NOMO-1 treated with dmso at 0.1 percent for 144 hours (cell line): ENCODE measurements around the gene ADAMTS7.
A peak's percentile ranks its signal among the peaks of the same experiment; 100 is the strongest.
"Not testable (repeated sequence)": the region's sequence is repeated elsewhere in the genome, so short reads cannot be mapped to it uniquely, and the experiment has no call there.

Source experiments
- DNase-seq: peaks from one replicate; lab custom pipeline; 2025; ENCODE audit not compliant: unreplicated experiment; lab: John Stamatoyannopoulos, UW

Gene ADAMTS7

GRCh38 chr15:78730955-78731354, 80.3 kb downstream of the ADAMTS7 start:
- DNase-seq: no peak

DNA sequence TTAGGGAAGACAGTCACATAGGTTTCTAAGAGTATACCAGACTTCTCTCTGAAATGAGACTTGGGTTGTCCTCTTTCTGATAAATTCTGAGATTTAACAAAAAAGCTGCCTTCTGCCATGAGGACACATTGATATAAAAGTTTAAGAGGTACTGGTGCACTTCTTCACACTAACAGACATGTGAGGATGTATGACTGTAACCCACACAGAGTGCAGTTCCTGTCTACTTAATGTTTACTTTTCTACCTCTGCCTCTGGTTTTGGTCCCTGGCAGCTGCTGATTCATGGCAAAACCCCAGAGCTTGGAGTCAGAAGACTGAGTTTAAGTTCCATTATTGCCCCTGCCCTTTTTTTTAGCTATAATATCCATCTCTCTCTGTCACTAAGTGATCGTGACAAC, 82.8 kb downstream of the ADAMTS7 start:
- not testable (repeated sequence) for DNase-seq

- no peak for DNase-seq
Observed at GRCh38 chr15:78727561-78727960, 83.7 kb downstream of the ADAMTS7 start.

DNA sequence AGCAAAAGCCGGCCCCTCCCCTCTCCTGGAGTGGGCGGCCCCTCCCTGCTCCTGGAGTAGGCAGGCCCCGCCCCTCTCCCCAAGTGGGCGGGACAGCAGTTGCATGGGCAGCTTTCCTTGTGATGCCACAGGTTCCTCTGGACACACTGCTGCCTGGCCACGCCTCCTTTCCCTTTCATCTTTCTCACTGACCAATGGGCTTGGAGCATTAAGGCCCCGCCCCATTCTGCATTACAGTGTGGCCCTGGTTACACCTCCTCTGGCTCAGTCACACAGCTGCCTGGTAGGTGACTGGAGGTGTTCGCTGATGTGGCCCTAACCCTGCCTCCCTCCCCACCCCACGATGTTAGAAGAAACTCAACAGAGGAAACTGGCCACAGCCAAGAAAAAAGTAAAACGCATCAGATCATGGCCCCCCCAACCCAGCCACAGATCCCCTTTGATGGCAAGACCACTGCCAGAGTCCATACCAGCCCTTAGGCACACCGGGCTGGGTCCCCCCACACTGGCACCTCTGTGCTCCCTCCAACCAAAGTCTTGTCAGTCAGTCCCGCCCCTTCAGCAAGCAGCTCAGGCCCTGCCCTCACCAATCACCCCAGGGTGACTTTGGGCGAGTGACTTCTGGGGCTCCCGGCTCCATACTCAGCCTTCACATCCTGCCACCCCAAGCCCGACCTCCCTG, 84.3 kb downstream of the ADAMTS7 start:
- no peak for DNase-seq

- DNase-seq: not testable (repeated sequence)
Observed at GRCh38 chr15:78719819-78720450, 91.3 kb downstream of the ADAMTS7 start.

GRCh38 chr15:78718837-78719236, 92.4 kb downstream of the ADAMTS7 start:
- DNase-seq: no peak

DNA sequence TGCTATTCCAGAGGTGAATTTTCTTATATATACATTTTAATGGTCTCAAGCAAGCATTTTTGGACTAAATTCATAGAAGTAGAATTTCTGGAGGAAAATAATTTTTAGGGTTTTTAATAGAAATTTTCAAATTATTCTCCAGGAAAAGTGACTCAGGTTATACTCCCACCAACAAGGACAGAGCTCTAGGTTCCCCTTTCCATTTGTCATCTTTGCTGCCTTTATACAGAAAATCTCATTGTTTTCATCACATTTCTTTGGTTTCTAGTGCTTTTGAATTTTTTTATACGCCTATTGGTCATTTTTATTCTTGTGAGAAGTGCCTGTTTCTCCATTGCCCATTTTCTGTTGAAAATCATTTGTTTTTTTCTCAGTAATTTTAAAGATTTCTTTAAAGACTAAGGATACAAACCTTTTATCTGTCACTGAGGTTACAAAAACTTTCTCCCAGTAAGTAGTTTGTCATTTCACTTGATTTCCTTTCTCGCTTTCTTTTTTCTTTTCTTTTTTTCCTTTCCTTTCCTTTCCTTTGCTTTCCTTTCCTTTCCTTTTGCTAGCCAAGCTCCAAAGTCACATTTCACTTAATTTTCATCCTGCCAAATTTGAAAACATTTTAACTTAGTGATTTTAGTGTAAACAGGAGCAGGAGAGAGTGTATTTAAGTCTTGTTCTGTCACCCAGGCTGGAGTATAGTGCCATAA, 93.2 kb downstream of the ADAMTS7 start:
- DNase-seq: no peak

- no peak for DNase-seq
Observed at GRCh38 chr15:78716651-78717050, 94.6 kb downstream of the ADAMTS7 start.

DNA sequence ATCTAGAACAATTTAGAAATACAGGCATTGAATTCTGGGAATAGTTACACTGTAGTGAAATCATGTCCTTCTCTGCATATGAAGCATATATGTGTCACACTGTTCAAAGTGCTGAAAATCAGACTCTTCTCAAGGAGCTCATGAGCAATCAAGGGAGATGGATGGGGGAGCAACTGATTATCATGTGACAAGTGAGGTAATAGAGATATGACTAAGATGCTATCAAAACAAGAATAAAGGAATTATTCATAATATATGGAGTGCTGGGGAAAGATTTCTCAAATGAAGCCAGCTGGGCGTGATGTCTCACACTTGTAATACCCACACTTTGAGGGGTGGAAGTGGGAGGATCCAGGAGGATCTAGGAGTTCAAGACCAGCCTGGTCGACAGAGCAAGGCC, 95.3 kb downstream of the ADAMTS7 start:
- no peak for DNase-seq

GRCh38 chr15:78715434-78715833, 95.8 kb downstream of the ADAMTS7 start:
- no peak for DNase-seq

GRCh38 chr15:78714890-78715289, 96.4 kb downstream of the ADAMTS7 start:
- DNase-seq: no peak

GRCh38 chr15:78712797-78713515, 98.3 kb downstream of the ADAMTS7 start:
- no peak for DNase-seq

GRCh38 chr15:78711638-78712037, 99.6 kb downstream of the ADAMTS7 start:
- no peak for DNase-seq

- DNase-seq: peak; percentile 25
Observed at GRCh38 chr15:78709263-78709882, 101.9 kb downstream of the ADAMTS7 start.
